Ovary (tissue), 9 donors: Measurements from ENCODE around the gene KISS1. TPM values are rescaled to one million over a fixed set of nuclear protein-coding genes. Genes with fewer than 3 reads are reported as not detected.

Experiments used
- DNase-seq, 5 donors: peaks; one replicate each; pipeline ENCODE4 v3.0.0-alpha.2; 2019 to 2020
- H3K27ac ChIP-seq, 2 donors: fragments of 200-600 bp; one replicate each; pipeline versions ENCODE4 v1.5.1 to v1.8.0; 2019 to 2022
- H3K27me3 ChIP-seq: fragments of 200-600 bp; one replicate; pipeline ENCODE4 v1.8.0; 2022
- H3K36me3 ChIP-seq: fragments of 200-600 bp; sonication (generic); one replicate; pipeline ENCODE4 v1.5.1; 2019
- H3K4me1 ChIP-seq: one replicate; pipeline ENCODE4 v1.8.1; 2013; ENCODE audit warnings: mild to moderate bottlenecking, moderate library complexity; ENCODE audit not compliant: insufficient read depth
- H3K4me3 ChIP-seq: fragments of 200-600 bp; sonication (generic); one replicate; pipeline ENCODE4 v1.5.1; 2017
- H3K9me3 ChIP-seq, 2 donors: fragments of 200-600 bp in 1 of 2; sonication (generic) in 1 of 2; one replicate each; pipeline versions ENCODE4 v1.5.1 to v1.8.1; 2013 to 2019; ENCODE audit warnings: mild to moderate bottlenecking in 1 of 2, moderate library complexity in 1 of 2
- EP300 ChIP-seq: sonication (generic); formaldehyde crosslinking; IDR thresholded peaks from one replicate; pipeline ENCODE4 v1.6.1; 2017; ENCODE audit warnings: antibody characterized with exemption
- POLR2A ChIP-seq: fragments of 450-650 bp; IDR thresholded peaks from one replicate; pipeline ENCODE4 v1.6.1; 2017; ENCODE audit warnings: antibody characterized with exemption, mild to moderate bottlenecking, moderate library complexity
- WGBS, 3 donors: extraction: QIAGEN DNeasy Blood & Tissue Kit in 1 of 3; methylation state at CpG; one replicate each; pipeline versions ENCODE4 v1.1.5 to v1.1.7; 2013 to 2017; 5-methylcytosine and 5-hydroxymethylcytosine counted together
- intact Hi-C, 4 donors: fragments of 100-400 bp; cut with DNase I; formaldehyde crosslinking; loops; one replicate each; pipeline versions ENCODE4 v1.11.0 to v1.15.1; 2022 to 2023
- polyA plus RNA-seq, 2 donors: library from polyadenylated mRNA; stranded (reverse); fragments of 200-250 nt in 1 of 2; fragments of 350-450 nt in 1 of 2; fragmentation: Illumina TruSeq in 1 of 2; extraction: RNeasy Lipid Tissue Mini Kit (QIAGEN cat#74804) in 1 of 2; gene quantifications; one replicate each; pipeline ENCODE4 v1.2.3, GENCODE V29; 2013 to 2014
- total RNA-seq, 7 donors: library from RNA; depleted of rRNA in 2 of 7; stranded (reverse); fragments of >200 nt in 2 of 7; fragmentation: NEBNext Ultra II Directional in 3 of 7; extraction: Animal tissue kit (Norgen Biotek cat#: 25700) in 3 of 7; gene quantifications; one replicate each; pipeline versions ENCODE4 v1.1.0 to v1.2.4, GENCODE V29; 2016 to 2023
- TF ChIP-seq, protein P1 (sequence below), 3 donors: fragments of 450-650 bp in 2 of 3; fragments of 200-600 bp in 1 of 3; IDR thresholded peaks; one replicate each; pipeline versions ENCODE4 v1.5.1 to v1.8.0; 2016 to 2022; ENCODE audit warnings: antibody characterized with exemption in 3 of 3, mild to moderate bottlenecking in 1 of 3
- donor health status: DM: no; HTN: no; CAD: no; lungs with moderate emphysema.
- donor health status: DM: no; HTN: no; CAD: no.
- donor health status: Bipolar disorder and iron deficiency.
- donor health status: DM: yes; HTN: yes; CAD: no.
- donor health status: DM: no; HTN: no; CAD: no.
- donor health status: DM: yes; HTN: yes; CAD: no.

KISS1 gene
- total and polyA plus RNA-seq, 9 donors = 0.35 TPM; not detected in 8

DNA sequence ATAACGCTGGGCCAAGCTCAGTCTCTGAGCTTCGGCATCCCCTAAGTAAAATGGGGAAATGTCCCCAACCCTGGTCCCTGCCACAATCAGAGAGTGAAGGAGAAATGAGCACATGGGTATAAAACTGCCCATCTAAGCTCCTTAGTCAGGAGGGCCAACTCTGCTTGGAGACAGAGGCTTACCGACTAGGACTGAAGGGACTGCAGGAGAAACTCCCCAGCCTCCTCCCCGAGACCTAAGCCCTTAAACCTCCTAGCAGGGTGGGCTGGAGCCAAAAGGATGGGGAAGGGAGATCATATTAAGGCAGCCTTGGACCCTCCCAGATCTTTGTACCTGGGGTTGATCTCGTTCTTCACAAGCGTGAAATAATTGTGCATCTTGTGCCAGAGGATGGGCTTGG, 50.0 kb downstream of the KISS1 start:
- Histone ChIP-seq H3K9me3 (no peaks in the 10 kb centered on the region), H3K27ac (no peak overlapping the region), H3K36me3 (no peaks in the 10 kb centered on the region), H3K27me3 (no peaks in the 10 kb centered on the region), H3K4me3 (no peak overlapping the region), H3K4me1 (peaks cover 10% of the 10 kb centered on the region)
- intact Hi-C loops = loop anchor here in 1 of 4 donors (5.0 kb wide), 1 partner anchor 51 kb away; the partner anchor contains the start of gene KISS1
- no peak for DNase-seq
- WGBS, 3 donors = 89 to 91% (median 90%) methylated on average over 6 of the region's 6 CpGs
- TF ChIP-seq POLR2A (no peak), EP300 (no peak)
- TF ChIP-seq, protein P1, sequence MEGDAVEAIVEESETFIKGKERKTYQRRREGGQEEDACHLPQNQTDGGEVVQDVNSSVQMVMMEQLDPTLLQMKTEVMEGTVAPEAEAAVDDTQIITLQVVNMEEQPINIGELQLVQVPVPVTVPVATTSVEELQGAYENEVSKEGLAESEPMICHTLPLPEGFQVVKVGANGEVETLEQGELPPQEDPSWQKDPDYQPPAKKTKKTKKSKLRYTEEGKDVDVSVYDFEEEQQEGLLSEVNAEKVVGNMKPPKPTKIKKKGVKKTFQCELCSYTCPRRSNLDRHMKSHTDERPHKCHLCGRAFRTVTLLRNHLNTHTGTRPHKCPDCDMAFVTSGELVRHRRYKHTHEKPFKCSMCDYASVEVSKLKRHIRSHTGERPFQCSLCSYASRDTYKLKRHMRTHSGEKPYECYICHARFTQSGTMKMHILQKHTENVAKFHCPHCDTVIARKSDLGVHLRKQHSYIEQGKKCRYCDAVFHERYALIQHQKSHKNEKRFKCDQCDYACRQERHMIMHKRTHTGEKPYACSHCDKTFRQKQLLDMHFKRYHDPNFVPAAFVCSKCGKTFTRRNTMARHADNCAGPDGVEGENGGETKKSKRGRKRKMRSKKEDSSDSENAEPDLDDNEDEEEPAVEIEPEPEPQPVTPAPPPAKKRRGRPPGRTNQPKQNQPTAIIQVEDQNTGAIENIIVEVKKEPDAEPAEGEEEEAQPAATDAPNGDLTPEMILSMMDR (IDR thresholded peaks at IDR 0.05) = no peak

DNA sequence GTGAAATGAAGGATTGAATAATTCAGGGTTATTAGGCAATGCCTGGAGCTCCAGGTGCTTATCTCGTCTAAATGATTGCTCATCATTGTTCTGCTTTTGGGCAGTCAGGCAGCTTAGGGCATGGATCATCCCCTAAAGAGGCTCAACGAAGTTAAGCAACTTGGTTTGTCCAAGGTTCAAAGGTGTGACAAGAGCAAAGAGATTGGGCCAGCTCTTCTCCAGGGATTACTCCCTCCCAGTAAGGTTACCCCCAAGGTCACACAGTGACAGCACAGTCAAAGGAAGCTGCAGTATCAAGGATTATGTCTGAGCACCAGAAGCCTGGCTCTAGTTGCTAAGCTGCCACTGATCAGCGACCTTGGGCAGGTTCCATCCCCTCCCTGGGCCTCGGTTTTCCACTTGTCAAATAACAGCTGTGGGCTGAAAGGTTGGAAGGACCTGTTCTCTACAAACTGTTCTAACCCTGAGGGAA, 51.2 kb downstream of the KISS1 start:
- WGBS, 3 donors = 55 to 57% (median 57%) methylated on average over 4 of the region's 4 CpGs
- H3K4me1 ChIP-seq = peaks cover 6% of the 10 kb centered on the region
- DNase-seq = peak in 1 of 5 donors; percentile 58
- H3K9me3 ChIP-seq = no peaks in the 10 kb centered on the region
- no peaks in the 10 kb centered on the region for H3K36me3 ChIP-seq
- H3K4me3 ChIP-seq = no peak overlapping the region
- intact Hi-C loops = loop anchor here in 1 of 4 donors (5.0 kb wide), 1 partner anchor 52 kb away; the partner anchor contains the start of gene KISS1
- no peaks in the 10 kb centered on the region for H3K27me3 ChIP-seq
- TF ChIP-seq EP300 (no peak), POLR2A (no peak)
- TF ChIP-seq, protein P1 (IDR thresholded peaks at IDR 0.05) = no peak
- peak overlapping the region in 1 of 2 donors; percentile 29 for H3K27ac ChIP-seq

DNA sequence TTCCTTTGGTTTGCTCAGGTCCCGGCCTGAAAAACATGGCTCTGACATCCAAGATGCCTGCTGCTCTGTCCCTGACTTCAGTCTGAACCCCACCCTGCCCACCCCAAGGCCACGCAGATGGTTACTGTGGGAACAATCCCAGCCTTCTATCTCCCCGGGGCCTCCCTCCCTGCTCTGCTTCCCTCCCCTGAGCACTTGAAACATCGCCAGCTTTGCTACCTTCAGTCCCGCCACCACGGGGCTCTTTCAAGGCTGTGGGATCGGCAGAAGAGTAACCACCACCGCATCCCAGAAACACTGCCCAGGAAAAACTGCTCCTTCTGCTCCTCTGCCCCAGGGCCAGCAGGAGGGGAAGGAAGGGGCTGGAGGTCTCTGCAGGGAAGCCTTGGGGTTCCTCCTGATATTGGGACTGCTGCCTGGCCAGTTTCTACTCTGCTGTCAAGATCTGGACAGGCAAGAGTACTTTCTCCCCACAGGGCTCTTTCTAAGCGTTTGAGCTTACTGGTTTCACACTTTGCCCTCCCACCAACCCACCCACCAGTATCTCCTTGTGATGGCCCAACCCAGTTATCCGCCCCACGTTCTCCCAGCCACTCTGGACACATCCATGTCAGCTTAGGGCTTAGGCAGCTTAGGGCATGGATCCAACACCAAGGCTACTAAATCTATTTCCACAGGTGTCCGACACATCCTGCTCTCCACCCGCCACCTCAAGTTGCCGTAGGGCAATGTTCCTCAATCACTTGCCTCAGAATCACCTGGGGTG, 52.8 kb downstream of the KISS1 start:
- intact Hi-C loops = no loop called here
- 33 to 53% (median 38%) methylated on average over 14 of the region's 14 CpGs for WGBS, 3 donors

More for the DNA sequence above, 52.8 kb downstream of the KISS1 start:
- no peaks in the 10 kb centered on the region for H3K27me3 ChIP-seq
- no peak overlapping the region for H3K4me3 ChIP-seq
- TF ChIP-seq, protein P1 (IDR thresholded peaks at IDR 0.05) = no peak
- TF ChIP-seq EP300 = no peak
- no peak for TF ChIP-seq POLR2A
- H3K27ac ChIP-seq = peak overlapping the region; percentile 30 to 62
- peaks cover 5% of the 10 kb centered on the region for H3K4me1 ChIP-seq
- H3K9me3 ChIP-seq = no peaks in the 10 kb centered on the region
- no peaks in the 10 kb centered on the region for H3K36me3 ChIP-seq
- peak; percentile 68 to 82 (median 76) for DNase-seq
